Thymus (tissue), 11 donors: ENCODE results near the gene PHLDA1. TPM values are rescaled to one million over a fixed set of nuclear protein-coding genes. Genes with fewer than 3 reads are reported as not detected.
A peak's percentile ranks its signal among the peaks of the same experiment; 100 is the strongest.

Source experiments
- DNase-seq, 9 donors: peaks; one replicate each; pipeline ENCODE4 v3.0.0-alpha.2; 2013; ENCODE audit warnings: low spot score in 9 of 9, low read depth in 6 of 9, missing footprints in 1 of 9
- H3K27ac ChIP-seq, 2 donors: one replicate each; pipeline ENCODE4 v1.5.1; 2013; ENCODE audit warnings: control low read depth in 1 of 2, low read depth in 1 of 2, low read length in 1 of 2, mild to moderate bottlenecking in 1 of 2, moderate library complexity in 1 of 2
- H3K27me3 ChIP-seq, 2 donors: one replicate each; pipeline ENCODE4 v1.5.1; 2013; ENCODE audit warnings: low read length in 1 of 2; ENCODE audit not compliant: control insufficient read depth in 2 of 2, insufficient read depth in 1 of 2
- H3K36me3 ChIP-seq, 2 donors: one replicate each; pipeline ENCODE4 v1.5.1; 2013; ENCODE audit warnings: low read length in 1 of 2, mild to moderate bottlenecking in 1 of 2, moderate library complexity in 1 of 2; ENCODE audit not compliant: control insufficient read depth in 2 of 2, insufficient read depth in 2 of 2
- H3K4me1 ChIP-seq, 2 donors: one replicate each; pipeline ENCODE4 v1.5.1; 2013; ENCODE audit warnings: low read length in 2 of 2; ENCODE audit not compliant: control insufficient read depth in 2 of 2, insufficient read depth in 2 of 2
- H3K4me3 ChIP-seq, 2 donors: one replicate each; pipeline ENCODE4 v1.5.1; 2013; ENCODE audit warnings: low read length in 2 of 2, control low read depth in 1 of 2, mild to moderate bottlenecking in 1 of 2
- H3K9me3 ChIP-seq, 2 donors: one replicate each; pipeline ENCODE4 v1.5.1; 2013; ENCODE audit warnings: low read length in 1 of 2, mild to moderate bottlenecking in 1 of 2; ENCODE audit not compliant: control insufficient read depth in 2 of 2, insufficient read depth in 1 of 2
- WGBS: extraction: QIAGEN DNeasy Blood & Tissue Kit; methylation state at CpG from one replicate; pipeline ENCODE4 v1.1.7; 2013; 5-methylcytosine and 5-hydroxymethylcytosine counted together
- polyA plus RNA-seq: library from polyadenylated mRNA; stranded (reverse); fragments of 200-250 nt; gene quantifications from one replicate; pipeline ENCODE4 v1.2.3, GENCODE V29; 2013
- total RNA-seq: library from RNA; stranded (reverse); fragments of 120-200 nt; gene quantifications from one replicate; pipeline ENCODE4 v1.2.4, GENCODE V29; 2013
- donor health status: healthy.

The PHLDA1 gene
- total and polyA plus RNA-seq, 2 donors, result 7.1 to 8.3 TPM

GRCh38 chr12:76025601-76026575 is 5.7 kb downstream of the PHLDA1 start:
- Histone ChIP-seq H3K27me3 (peaks cover 3 to 38% of the 10 kb centered on the region in 2 donors), H3K4me3 (no peak overlapping the region), H3K27ac (no peak overlapping the region), H3K36me3 (no peaks in the 10 kb centered on the region), H3K9me3 (no peaks in the 10 kb centered on the region), H3K4me1 (peaks cover 3 to 12% of the 10 kb centered on the region in 2 donors)
- WGBS, result 96% methylated on average over 7 of the region's 7 CpGs
- no peak for DNase-seq

GRCh38 chr12:76024942-76025600 is 6.5 kb downstream of the PHLDA1 start:
- no peak for DNase-seq
- no peak overlapping the region for H3K27ac ChIP-seq

DNA sequence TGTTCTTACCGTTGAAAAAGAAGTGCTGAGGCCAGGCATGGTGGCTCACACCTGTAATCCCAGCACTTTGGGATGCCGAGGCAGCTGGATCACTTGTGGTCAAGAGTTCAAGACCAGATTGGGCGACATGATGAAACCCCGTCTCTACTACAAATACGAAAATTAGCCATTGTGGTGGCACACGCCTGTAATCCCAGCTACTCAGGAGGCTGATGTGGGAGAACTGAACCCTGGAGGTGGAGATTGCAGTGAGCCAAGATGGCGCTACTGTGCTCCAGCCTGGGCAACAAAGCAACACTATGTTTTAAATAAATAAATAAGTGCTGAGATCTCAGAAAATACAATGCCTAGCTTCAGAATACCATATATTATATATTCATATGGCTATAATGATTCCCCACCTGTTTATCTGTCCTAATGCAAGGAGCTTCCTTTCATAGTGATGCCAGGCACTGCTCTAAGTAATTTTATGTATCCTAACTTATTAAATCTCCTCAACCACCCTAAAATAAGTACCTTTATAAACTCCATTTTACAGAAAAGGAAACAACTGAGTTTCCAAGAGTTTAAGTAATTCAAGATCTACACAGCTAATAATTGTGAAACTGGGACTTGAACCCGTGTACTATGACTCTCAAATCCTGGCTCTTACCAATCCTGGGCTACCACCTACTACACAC is 7.3 kb downstream of the PHLDA1 start:
- H3K4me3 ChIP-seq, result no peak overlapping the region
- no peaks in the 10 kb centered on the region for H3K9me3 ChIP-seq
- WGBS, result 92% methylated on average over 8 of the region's 8 CpGs
- H3K36me3 ChIP-seq, result no peaks in the 10 kb centered on the region
- no peak overlapping the region for H3K27ac ChIP-seq
- DNase-seq, result no peak
- peaks cover 2 to 22% of the 10 kb centered on the region in 2 donors for H3K27me3 ChIP-seq
- H3K4me1 ChIP-seq, result peaks cover 0 to 6% of the 10 kb centered on the region in 2 donors

More at GRCh38 chr12:76024942-76025600, 6.5 kb downstream of the PHLDA1 start:
- Histone ChIP-seq H3K4me1 (peaks cover 0 to 10% of the 10 kb centered on the region in 2 donors), H3K27me3 (peaks cover 2 to 30% of the 10 kb centered on the region in 2 donors), H3K9me3 (no peaks in the 10 kb centered on the region), H3K36me3 (no peaks in the 10 kb centered on the region), H3K4me3 (no peak overlapping the region)
- WGBS, result 87% methylated on average over 3 of the region's 3 CpGs

- H3K4me3 ChIP-seq, result no peak overlapping the region
- H3K36me3 ChIP-seq, result no peaks in the 10 kb centered on the region
- WGBS, result 97% methylated on average over 2 of the region's 2 CpGs
- H3K9me3 ChIP-seq, result no peaks in the 10 kb centered on the region
- H3K27me3 ChIP-seq, result peaks cover under 1 to 11% of the 10 kb centered on the region in 2 donors
- H3K4me1 ChIP-seq, result peaks cover 0 to 6% of the 10 kb centered on the region in 2 donors
- no peak for DNase-seq
- no peak overlapping the region for H3K27ac ChIP-seq
Observed at GRCh38 chr12:76023069-76023690, 8.4 kb downstream of the PHLDA1 start.

DNA sequence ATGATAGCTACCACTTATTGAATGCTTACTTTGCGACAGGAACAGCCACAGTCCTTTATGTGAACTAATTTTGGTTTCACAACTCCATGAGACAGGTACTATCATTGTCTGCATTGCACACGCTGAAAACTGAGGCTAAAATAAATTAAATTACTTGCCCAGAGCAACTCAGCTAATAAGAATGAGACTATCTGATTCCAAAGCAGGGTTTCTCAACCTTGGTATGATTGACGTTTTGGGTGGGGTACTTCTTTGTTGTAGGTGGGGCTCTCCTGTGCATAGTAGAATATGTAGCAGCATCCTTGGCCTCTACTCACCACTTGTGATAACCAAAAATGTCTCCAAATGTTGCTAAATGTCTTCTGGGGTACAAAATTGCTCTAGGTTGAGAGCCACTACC is 9.1 kb downstream of the PHLDA1 start:
- Histone ChIP-seq H3K9me3 (no peaks in the 10 kb centered on the region), H3K27me3 (peaks cover 0 to 7% of the 10 kb centered on the region in 2 donors), H3K4me3 (no peak overlapping the region), H3K27ac (no peak overlapping the region), H3K36me3 (no peaks in the 10 kb centered on the region), H3K4me1 (peaks cover 0 to 6% of the 10 kb centered on the region in 2 donors)
- WGBS, result 96% methylated on average over 3 of the region's 3 CpGs
- DNase-seq, result no peak

DNA sequence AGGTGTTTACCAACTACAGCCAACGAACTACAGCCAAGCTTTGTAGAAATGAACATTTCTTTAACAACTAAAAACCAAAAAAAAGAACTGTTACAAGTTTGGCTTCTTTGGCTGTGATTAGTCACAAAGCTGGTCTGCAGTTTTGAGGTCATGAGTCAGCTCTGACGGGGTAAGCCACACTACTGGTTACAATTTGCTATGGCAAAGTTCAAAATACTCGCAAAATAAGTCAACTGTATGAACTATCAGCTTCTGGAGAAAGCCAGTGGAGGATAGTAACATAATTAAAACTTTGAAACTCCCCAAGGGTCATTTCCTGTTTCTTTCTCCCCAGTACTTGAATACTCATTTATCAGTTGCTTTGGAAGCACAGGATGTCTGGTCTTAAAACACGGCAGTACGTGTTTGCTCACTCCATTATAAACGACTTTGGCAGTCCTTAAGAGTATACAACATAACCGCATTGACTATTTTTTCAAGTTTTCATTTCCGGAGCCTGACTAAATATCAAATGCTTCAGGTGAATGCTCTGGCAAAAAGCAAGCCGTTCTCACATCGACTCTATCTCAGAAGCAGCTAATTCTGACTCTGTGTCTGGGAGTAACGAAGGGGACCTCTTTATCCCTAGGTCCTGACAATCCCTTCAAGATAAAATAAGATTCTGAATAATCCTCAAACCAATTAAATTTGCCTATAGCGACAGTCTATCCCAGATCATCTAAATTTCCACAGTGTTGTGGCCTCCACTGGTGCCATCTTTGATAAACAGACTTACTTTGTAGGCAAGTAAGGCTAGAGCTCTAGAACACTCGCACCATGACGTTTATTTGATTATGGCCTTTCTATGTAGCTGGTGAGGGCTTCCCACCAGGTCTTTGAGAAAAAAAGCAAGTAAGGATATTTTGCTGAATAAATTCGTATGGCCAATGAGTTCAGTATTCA is 10.6 kb downstream of the PHLDA1 start:
- DNase-seq, result peak in 2 of 9 donors; percentile 10 to 54
- Histone ChIP-seq H3K27ac (peak overlapping the region; percentile 8 to 52), H3K4me3 (no peak overlapping the region), H3K4me1 (peaks cover 0 to 6% of the 10 kb centered on the region in 2 donors), H3K36me3 (no peaks in the 10 kb centered on the region), H3K9me3 (no peaks in the 10 kb centered on the region), H3K27me3 (peaks cover 0 to 4% of the 10 kb centered on the region in 2 donors)
- 66% methylated on average over 15 of the region's 15 CpGs for WGBS

GRCh38 chr12:76020281-76020680 is 11.3 kb downstream of the PHLDA1 start:
- no peaks in the 10 kb centered on the region for H3K36me3 ChIP-seq
- peak in 1 of 9 donors; percentile 44 for DNase-seq
- H3K4me1 ChIP-seq, result peaks cover 0 to 6% of the 10 kb centered on the region in 2 donors
- no peak overlapping the region for H3K4me3 ChIP-seq
- no peaks in the 10 kb centered on the region for H3K27me3 ChIP-seq
- peak overlapping the region; percentile 8 to 25 for H3K27ac ChIP-seq
- no peaks in the 10 kb centered on the region for H3K9me3 ChIP-seq
- WGBS, result 22% methylated on average over 5 of the region's 5 CpGs

GRCh38 chr12:76018672-76019071 is 12.9 kb downstream of the PHLDA1 start:
- H3K27ac ChIP-seq, result no peak overlapping the region
- DNase-seq, result no peak
- 83% methylated on average over 1 of the region's 1 CpG for WGBS

More at GRCh38 chr12:76018672-76019071, 12.9 kb downstream of the PHLDA1 start:
- H3K36me3 ChIP-seq, result no peaks in the 10 kb centered on the region
- H3K27me3 ChIP-seq, result no peaks in the 10 kb centered on the region
- H3K9me3 ChIP-seq, result no peaks in the 10 kb centered on the region
- peaks cover 0 to 6% of the 10 kb centered on the region in 2 donors for H3K4me1 ChIP-seq
- H3K4me3 ChIP-seq, result no peak overlapping the region
